Upper lobe of left lung (tissue), 6 donors: ENCODE measurements around the gene SPNS3. TPM values are rescaled to one million over a fixed set of nuclear protein-coding genes. Genes with fewer than 3 reads are reported as not detected.

ENCODE experiments used
- ATAC-seq, 2 donors: fragments of 200-7000 bp; cut with Tn5 transposase; one replicate each; pipeline ENCODE4 v1.9.1; 2022; ENCODE audit warnings: mild to moderate bottlenecking in 2 of 2, moderate library complexity in 2 of 2; ENCODE audit not compliant: low FRiP score in 2 of 2
- DNase-seq, 2 donors: peaks; one replicate each; pipeline ENCODE4 v3.0.0-alpha.2; 2019 to 2020
- H3K27ac ChIP-seq, 4 donors: fragments of 200-600 bp; sonication (generic); one replicate each; pipeline ENCODE4 v1.5.1; 2016 to 2019
- H3K27me3 ChIP-seq, 4 donors: fragments of 200-600 bp; sonication (generic); one replicate each; pipeline ENCODE4 v1.5.1; 2017 to 2019
- H3K36me3 ChIP-seq, 4 donors: fragments of 200-600 bp; sonication (generic); one replicate each; pipeline ENCODE4 v1.5.1; 2016 to 2019
- H3K4me1 ChIP-seq, 4 donors: fragments of 200-600 bp; sonication (generic); one replicate each; pipeline ENCODE4 v1.5.1; 2018 to 2019
- H3K4me3 ChIP-seq, 4 donors: fragments of 200-600 bp; sonication (generic); one replicate each; pipeline ENCODE4 v1.5.1; 2017 to 2019; ENCODE audit warnings: mild to moderate bottlenecking in 2 of 4, moderate library complexity in 1 of 4
- H3K9me3 ChIP-seq, 4 donors: fragments of 200-600 bp; sonication (generic); one replicate each; pipeline ENCODE4 v1.5.1; 2018 to 2019
- EP300 ChIP-seq, 4 donors: sonication (generic); formaldehyde crosslinking; IDR thresholded peaks; one replicate each; pipeline ENCODE4 v1.5.1; 2017; ENCODE audit warnings: antibody characterized with exemption in 4 of 4, control low read depth in 2 of 4
- POLR2A ChIP-seq, 4 donors: fragments of 450-650 bp; IDR thresholded peaks; one replicate each; pipeline ENCODE4 v1.5.1; 2016 to 2017; ENCODE audit warnings: antibody characterized with exemption in 4 of 4, mild to moderate bottlenecking in 2 of 4
- POLR2AphosphoS5 ChIP-seq, 2 donors: sonication (generic); formaldehyde crosslinking; IDR thresholded peaks; one replicate each; pipeline ENCODE4 v1.5.1; 2017; ENCODE audit warnings: antibody characterized with exemption in 2 of 2
- WGBS, 2 donors: methylation state at CpG; one replicate each; pipeline ENCODE4 v1.1.5; 2017 to 2018; 5-methylcytosine and 5-hydroxymethylcytosine counted together
- total RNA-seq, 6 donors: library from RNA; depleted of rRNA in 4 of 6; stranded (reverse); fragments of >200 nt in 4 of 6; gene quantifications; one replicate each; pipeline versions ENCODE4 v1.1.0 to v1.2.1, GENCODE V29; 2016 to 2021
- TF ChIP-seq, protein P1 (sequence below), 6 experiments: fragments of 450-650 bp in 4 of 6; fragments of 200-600 bp in 2 of 6; sonication (generic) in 2 of 6; IDR thresholded peaks; one replicate each; pipeline ENCODE4 v1.5.1; 2016 to 2019; ENCODE audit warnings: antibody characterized with exemption in 6 of 6
- donor health status: DM: no; HTN: no; CAD: no; lungs with moderate emphysema.
- donor health status: DM: no; HTN: yes; CAD: no; lungs with severe emphysema.

Gene SPNS3
- total RNA-seq, 6 donors from 2014 or later: 0.22 to 0.91 (median 0.52) TPM; not detected in 1

DNA sequence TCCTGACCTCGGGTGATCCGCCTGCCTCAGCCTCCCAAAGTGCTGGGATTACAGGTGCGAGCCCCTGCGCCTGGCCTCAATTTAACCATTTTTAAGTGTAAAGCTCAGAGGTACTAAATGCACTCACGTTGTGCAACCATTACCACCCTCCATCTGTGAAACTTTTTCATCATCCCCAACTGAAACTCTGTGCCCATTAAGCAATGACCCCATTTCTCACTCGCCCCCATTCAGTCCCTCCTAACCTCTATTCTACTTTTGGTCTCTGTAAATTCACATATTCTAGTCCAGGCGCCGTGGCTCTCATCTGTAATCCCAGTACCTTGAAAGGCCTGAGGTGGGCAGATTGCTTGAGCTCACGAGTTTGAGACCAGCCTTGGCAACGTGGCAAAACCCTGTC is 8.3 kb upstream of the SPNS3 start:
- Histone ChIP-seq H3K9me3 (no peaks in the 10 kb centered on the region), H3K4me1 (peaks cover 0 to 7% (median 3%) of the 10 kb centered on the region in 4 donors), H3K36me3 (no peaks in the 10 kb centered on the region), H3K27ac (no peak overlapping the region), H3K4me3 (no peak overlapping the region), H3K27me3 (no peaks in the 10 kb centered on the region)
- TF ChIP-seq POLR2AphosphoS5 (IDR thresholded peaks at IDR 0.05): no peak
- no peak for TF ChIP-seq POLR2A (IDR thresholded peaks at IDR 0.05)
- TF ChIP-seq EP300 (IDR thresholded peaks at IDR 0.05): no peak
- TF ChIP-seq, protein P1, sequence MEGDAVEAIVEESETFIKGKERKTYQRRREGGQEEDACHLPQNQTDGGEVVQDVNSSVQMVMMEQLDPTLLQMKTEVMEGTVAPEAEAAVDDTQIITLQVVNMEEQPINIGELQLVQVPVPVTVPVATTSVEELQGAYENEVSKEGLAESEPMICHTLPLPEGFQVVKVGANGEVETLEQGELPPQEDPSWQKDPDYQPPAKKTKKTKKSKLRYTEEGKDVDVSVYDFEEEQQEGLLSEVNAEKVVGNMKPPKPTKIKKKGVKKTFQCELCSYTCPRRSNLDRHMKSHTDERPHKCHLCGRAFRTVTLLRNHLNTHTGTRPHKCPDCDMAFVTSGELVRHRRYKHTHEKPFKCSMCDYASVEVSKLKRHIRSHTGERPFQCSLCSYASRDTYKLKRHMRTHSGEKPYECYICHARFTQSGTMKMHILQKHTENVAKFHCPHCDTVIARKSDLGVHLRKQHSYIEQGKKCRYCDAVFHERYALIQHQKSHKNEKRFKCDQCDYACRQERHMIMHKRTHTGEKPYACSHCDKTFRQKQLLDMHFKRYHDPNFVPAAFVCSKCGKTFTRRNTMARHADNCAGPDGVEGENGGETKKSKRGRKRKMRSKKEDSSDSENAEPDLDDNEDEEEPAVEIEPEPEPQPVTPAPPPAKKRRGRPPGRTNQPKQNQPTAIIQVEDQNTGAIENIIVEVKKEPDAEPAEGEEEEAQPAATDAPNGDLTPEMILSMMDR (IDR thresholded peaks at IDR 0.05): no peak
- ATAC-seq (no peak), DNase-seq (no peak)
- 71 to 78% methylated on average over 10 of the region's 10 CpGs for WGBS, 2 donors

DNA sequence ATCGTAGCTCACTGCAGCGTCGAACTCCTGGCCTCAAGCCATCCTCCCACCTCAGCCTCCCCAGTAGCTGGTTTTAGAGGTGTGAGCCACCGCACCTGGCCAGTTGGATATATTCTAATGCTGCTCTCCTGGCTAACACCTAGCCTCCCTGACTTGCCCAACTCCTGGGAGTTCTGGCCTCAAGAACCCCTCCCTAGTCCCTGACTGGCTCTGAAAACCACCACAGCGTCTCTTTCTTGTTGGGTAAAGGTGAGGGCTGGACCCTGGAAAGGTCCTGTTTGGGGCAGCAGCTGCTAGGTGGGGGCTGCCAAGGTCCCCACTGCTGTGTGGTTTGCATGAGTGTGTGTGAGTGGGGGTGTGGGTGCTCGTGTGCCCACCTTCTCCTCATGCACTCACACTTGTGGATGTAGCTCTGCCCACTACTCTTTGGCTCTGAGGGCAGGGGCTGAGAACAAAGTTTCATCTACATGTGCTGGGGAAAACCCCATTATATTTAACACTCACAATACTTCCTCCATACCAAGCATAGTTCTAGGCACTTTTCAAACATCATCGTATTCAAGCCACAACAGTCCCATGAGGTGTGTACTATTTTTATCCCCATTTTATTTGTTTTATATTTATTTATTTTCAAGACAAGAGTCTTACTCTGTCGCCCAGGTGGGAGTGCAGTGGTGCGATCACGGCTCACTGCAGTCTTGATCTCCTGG is 7.1 kb upstream of the SPNS3 start:
- ATAC-seq (peak in 1 of 2 donors; percentile 76), DNase-seq (peak in 1 of 2 donors; percentile 33)
- Histone ChIP-seq H3K4me3 (no peak overlapping the region), H3K4me1 (peaks cover 0 to 7% (median 2%) of the 10 kb centered on the region in 4 donors), H3K9me3 (no peaks in the 10 kb centered on the region), H3K36me3 (no peaks in the 10 kb centered on the region), H3K27me3 (no peaks in the 10 kb centered on the region), H3K27ac (peak overlapping the region in 2 of 4 donors; percentile 40 to 69)
- TF ChIP-seq, protein P1 (IDR thresholded peaks at IDR 0.05): no peak
- TF ChIP-seq EP300 (IDR thresholded peaks at IDR 0.05): peak in 1 of 4 donors; percentile 28
- WGBS, 2 donors: 62 to 72% methylated on average over 10 of the region's 10 CpGs

DNA sequence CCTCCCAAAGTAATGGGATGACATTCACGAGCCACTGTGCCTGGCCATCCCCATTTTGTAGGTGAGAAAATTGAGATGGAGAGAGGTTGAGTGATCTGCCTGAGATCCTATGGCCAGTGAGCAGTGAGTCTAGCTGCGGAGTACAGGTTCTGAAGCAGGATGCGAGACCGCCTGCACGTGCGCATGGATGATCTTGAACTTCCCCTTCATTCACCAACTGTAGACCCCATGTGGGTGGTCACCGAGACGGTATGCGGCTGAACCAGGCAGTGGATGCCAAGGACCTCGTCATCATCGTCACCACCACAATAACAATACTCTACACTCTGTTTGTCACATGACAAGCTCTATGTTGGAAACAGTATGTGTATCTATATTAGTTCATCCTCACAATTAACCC is 6.2 kb upstream of the SPNS3 start:
- no peak for DNase-seq
- WGBS, 2 donors: 77 to 86% methylated on average over 11 of the region's 11 CpGs
- no peak overlapping the region for H3K27ac ChIP-seq
- no peak overlapping the region for H3K4me3 ChIP-seq
- ATAC-seq: no peak
- H3K4me1 ChIP-seq: peaks cover 0 to 7% (median 2%) of the 10 kb centered on the region in 4 donors
- no peaks in the 10 kb centered on the region for H3K9me3 ChIP-seq
- no peaks in the 10 kb centered on the region for H3K27me3 ChIP-seq
- no peaks in the 10 kb centered on the region for H3K36me3 ChIP-seq
- no peak for TF ChIP-seq POLR2AphosphoS5 (IDR thresholded peaks at IDR 0.05)
- TF ChIP-seq POLR2A (IDR thresholded peaks at IDR 0.05): no peak
- TF ChIP-seq, protein P1 (IDR thresholded peaks at IDR 0.05): no peak
- no peak for TF ChIP-seq EP300 (IDR thresholded peaks at IDR 0.05)

DNA sequence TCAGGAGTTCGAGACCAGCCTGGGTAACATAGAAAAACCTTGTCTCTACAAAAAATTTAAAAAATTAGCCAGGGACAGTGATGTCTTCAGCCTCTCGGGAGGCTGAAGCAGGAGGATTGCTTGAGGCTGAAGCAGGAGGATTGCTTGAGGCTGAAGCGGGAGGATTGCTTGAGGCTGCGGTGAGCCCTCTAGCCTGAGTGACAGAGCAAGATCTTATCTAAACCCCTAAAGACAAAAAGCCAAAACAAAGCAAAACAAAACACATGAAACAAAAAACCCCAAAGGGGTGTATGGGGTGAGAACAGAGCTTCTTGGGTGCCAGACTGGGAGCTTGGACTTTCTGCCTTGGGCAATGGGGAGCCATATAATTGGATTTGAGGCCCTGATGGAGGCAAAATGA is 2.6 kb downstream of the SPNS3 start:
- H3K4me3 ChIP-seq: no peak overlapping the region
- no peaks in the 10 kb centered on the region for H3K9me3 ChIP-seq
- H3K27me3 ChIP-seq: no peaks in the 10 kb centered on the region
- ATAC-seq (no peak), DNase-seq (no peak)
- TF ChIP-seq, protein P1 (IDR thresholded peaks at IDR 0.05): no peak
- no peak for TF ChIP-seq POLR2A (IDR thresholded peaks at IDR 0.05)
- TF ChIP-seq EP300 (IDR thresholded peaks at IDR 0.05): no peak
- no peak for TF ChIP-seq POLR2AphosphoS5 (IDR thresholded peaks at IDR 0.05)
- H3K36me3 ChIP-seq: no peaks in the 10 kb centered on the region
- H3K27ac ChIP-seq: no peak overlapping the region
- 71 to 78% methylated on average over 4 of the region's 4 CpGs for WGBS, 2 donors
- H3K4me1 ChIP-seq: peaks cover 5 to 8% (median 5%) of the 10 kb centered on the region in 4 donors

DNA sequence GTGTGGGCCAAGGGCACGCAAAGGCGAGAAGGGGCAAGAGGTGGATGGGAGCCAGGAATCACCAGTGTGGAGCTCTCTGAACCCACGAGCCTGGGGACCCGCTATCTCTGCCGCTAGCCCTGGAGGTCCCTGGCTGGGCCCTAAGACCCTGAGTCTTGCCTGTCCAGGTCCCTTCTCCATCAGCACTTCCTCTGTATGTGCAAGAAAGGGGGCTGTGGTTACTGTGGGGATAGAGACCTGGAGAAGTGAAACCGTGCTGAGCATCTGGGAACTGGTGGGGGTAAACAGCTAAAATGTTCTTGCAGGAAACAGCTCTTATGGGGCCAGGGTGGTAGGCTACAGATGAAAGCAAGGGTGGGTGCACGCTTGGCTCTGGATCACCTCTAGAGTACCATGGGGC is 3.1 kb downstream of the SPNS3 start:
- no peak overlapping the region for H3K27ac ChIP-seq
- TF ChIP-seq, protein P1 (IDR thresholded peaks at IDR 0.05): no peak
- no peak for TF ChIP-seq EP300 (IDR thresholded peaks at IDR 0.05)
- no peak for TF ChIP-seq POLR2A (IDR thresholded peaks at IDR 0.05)
- no peak for TF ChIP-seq POLR2AphosphoS5 (IDR thresholded peaks at IDR 0.05)
- no peak overlapping the region for H3K4me3 ChIP-seq
- H3K9me3 ChIP-seq: no peaks in the 10 kb centered on the region
- H3K36me3 ChIP-seq: no peaks in the 10 kb centered on the region
- peaks cover 5 to 8% (median 5%) of the 10 kb centered on the region in 4 donors for H3K4me1 ChIP-seq
- no peaks in the 10 kb centered on the region for H3K27me3 ChIP-seq
- WGBS, 2 donors: 71 to 77% methylated on average over 6 to 7 of the region's 7 CpGs
- DNase-seq (no peak), ATAC-seq (no peak)
